ENCODE measurements around the gene RNLS. TPM values are rescaled to one million over a fixed set of nuclear protein-coding genes. Genes with fewer than 3 reads are reported as not detected.

The RNLS gene
- total RNA-seq, 1 donor from 2014 or later, result 10.2 TPM

DNA sequence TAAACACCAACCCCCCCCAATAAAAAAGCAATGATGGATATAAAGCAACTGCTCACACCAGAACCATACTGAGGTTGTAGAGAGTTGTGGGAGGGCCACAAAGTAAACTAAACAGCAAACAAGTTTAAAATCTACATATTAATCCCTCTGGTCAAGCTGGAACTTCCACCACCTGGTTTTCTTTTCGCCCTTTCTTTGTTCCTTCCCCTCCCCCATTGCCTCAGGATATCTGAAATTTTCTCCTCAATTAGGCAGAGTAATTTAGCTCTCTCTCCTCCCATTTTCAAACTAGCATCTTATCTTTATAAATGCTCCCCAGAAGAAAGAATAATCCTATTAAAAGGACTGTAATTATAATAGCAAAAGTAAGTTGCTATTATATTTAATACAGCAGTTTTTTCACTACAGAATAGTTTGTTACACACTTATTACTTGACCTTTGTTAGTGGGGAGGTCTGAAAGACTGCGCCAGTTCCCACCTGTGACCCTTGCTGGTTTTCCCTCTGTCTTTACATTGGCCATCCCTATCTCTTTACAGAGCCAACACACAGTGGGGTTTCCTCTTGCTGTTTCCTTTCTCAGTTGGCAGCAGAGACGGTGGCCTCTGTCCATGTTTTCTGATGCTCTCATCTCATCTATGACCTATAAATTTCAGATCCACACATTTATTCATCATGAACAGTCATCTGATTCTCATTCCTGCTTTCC lies 235.4 kb downstream of the RNLS start:
- DNase-seq (ENCODE audit: low spot score), result no peak

DNA sequence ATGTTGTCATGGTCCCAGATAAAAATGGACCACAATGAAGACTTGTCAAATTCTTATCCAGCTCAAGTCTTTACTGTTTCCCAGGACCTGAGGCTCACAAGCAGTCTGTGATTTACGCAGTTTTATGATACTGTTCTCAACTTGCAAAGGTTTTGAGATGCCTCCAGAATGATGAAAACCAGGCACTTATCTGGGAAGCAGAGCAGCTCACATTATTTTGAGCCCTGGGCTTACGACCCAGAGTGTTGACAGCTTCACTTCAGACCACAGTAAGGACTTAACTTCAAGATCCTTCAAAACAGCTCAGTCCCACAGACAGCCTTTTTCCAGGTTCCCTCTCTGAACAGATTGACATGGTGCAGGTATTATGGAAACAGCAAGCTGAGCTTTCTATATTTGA lies 236.1 kb downstream of the RNLS start:
- DNase-seq (ENCODE audit: low spot score), result no peak

DNA sequence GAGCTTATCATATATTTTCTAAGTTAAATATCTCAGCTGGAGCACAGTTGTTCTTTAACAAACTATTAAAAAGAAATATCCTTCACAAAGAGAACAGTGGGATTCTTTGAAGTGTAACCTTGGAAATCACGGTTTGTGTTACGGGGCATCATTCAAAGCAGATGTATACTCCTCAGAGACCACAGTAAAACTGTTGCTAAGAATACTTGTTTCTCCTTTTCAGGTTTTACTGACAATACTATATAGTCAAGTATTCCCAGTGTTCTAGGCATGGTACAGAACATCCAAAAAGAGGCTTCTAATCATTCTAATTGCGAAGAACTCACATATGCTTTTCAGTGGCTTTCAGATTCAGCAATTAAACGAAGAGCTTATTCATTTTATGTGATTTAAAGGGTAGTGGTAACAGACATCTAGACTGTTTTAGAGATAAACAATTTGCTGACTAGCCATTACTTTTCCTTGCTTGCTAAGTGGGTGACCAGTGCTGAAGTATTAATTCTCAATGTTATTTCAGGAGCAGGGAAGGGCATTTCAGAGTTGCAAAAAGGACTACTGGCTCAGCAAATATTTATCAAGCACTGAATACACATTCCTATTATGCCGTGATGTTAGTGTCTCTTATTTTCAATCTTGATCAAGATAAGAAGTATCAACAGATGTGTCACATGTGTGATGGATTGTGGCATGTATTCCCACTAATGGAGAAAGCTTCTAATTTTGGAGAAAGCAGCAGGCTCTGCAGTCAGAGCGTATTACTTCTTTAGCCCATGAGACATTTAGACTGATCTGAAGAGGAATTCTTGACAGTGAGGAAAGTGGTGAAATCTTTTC lies 236.8 kb downstream of the RNLS start:
- DNase-seq (ENCODE audit: low spot score), result no peak

DNA sequence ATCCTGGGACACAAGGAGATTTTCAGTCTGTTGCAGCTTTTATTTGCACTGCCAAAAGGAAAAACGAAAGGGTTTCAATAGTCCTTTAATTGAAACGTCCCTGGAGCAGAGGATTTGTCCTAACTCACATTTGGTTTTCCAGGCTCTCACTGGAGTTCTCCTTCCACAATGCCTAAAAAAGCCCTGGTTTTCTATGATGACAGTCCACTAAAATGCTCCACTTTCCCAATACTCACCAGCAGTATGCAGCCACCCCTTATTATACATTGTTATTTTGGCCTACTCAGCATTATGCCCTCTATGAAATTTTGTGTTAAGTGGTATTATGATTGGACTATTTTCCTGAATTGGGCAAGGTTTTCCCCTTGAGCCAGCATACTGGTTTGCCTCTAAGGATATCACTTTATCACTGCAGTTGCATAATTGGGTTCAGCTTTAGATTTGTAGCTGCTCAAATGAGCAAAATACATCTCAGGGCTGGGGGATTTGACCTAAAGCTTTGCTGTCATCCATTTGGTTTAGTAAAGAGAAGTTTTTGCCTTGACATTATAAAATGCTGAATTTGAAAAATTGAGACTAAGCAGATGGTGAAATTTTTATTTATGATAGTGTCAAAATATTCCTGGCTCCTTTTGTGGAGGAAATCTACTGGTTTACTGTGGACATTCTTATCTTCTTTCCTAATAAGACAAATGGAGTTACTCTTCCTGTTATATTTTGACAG lies 239.2 kb downstream of the RNLS start:
- no peak for DNase-seq (ENCODE audit: low spot score)

DNA sequence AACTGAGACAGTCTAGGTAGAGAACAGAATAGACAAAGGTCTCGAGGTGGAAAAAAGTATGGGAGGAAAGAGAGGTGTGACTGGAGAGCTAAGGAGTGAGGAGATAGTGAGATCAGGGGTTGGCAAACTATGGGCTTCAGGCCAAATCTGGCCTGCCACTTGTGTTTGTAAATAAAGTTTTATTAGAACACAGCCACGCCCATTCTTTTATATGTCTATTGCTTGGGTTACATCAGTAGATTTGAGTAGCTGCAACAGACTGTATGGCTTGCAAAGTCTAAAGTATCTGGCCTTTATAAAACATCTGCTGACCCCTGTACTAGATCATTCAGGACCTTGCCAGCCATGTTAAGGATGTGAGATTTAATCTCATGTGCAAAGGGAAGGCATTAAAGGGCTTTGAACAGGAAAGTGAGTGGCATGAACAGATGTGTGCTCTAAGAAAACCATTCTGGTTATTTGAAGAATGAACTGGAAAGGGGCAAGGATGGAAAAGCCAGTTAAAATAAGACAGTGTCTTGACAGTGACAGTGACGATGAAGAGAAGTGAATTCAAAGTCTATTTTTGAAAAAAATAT lies 240.3 kb downstream of the RNLS start:
- DNase-seq (ENCODE audit: low spot score), result no peak

DNA sequence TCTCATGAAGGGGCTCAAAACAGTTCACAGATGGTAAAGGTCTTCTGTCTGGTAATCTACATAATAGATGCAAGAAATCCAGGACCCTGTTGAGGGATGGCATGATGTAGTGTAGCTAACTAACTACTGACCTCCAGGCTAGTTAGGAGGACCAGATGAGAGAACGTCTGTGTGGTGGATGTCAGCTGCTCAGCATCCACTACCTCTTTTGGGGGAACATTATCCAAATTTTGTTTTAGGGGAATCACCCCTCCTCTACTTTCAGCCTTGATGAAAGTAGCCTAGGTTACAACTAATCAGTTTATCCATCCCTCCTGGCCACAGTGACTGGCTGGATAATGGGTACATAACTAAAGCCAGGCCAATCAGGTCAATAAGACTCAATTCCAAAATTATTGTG lies 246.0 kb downstream of the RNLS start:
- DNase-seq (ENCODE audit: low spot score), result no peak

DNA sequence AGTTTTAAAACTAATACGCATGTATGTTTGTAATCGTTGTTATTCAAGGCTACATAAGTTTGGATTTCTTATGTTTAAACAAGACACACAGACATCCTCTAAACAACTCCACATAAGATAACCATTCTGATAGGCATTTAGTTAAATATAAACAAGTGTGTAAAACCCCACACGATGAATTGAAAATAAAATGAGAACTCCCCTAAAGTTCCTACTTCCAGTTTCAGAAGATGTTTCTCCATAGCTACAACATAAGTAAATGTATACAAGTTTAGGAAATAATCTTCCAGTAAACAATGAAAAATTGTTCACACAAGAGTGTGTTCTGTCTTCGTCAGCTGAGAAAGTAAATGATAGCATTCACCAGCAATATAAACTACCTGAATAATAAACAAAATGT lies 246.8 kb downstream of the RNLS start:
- DNase-seq (ENCODE audit: low spot score), result no peak

DNA sequence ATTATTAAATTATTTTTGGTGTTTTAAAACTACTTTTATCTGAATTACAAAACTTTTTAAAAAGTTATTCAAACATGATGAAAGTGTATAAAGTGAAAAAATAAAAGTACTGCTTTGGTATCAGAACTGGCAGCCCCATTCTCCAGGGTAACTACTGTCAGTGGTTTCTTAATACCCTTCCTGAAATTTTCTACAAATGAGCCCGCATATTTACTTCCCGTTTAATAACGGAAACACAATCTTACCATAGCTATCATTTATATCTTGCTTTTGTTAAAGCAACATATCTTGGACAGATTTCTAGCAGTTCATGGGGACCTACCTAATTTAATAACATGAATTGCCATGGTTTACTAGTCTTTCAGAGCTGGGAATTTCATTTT lies 249.9 kb downstream of the RNLS start:
- no peak for DNase-seq (ENCODE audit: low spot score)

DNA sequence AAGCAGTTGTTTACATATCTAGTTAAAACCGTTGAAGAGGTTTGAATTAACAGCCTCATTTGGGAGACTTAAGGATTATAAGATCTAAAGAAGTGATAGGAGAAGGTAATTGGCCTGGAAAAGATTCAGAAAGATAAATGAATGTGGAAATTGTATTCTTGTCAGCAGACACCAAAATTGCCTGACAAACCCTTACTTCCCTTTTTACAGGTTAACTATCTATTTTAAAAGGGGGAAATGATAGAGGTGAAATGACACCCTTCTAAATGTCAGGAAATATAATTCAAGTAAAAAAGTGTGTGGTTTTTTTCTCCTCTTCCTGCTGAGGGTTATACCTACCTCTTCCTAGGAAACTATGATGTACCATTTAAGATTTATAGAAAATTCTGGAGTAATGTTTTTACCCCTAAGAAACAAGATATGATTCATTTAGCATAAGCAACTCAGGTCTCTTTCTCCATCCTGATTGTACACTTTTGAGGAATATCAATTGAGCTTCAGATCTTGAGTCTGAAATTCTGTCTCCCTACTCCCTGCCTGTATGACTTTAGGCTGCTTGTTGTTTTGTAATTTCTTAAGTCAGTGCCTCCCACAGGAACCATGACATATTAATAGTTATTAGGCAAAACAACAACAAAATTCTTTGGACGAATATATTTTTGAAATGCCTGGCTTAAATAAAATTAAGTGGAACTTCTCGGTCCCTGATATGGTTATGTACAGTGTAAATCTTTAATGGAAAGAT lies 250.4 kb downstream of the RNLS start:
- no peak for DNase-seq (ENCODE audit: low spot score)

DNA sequence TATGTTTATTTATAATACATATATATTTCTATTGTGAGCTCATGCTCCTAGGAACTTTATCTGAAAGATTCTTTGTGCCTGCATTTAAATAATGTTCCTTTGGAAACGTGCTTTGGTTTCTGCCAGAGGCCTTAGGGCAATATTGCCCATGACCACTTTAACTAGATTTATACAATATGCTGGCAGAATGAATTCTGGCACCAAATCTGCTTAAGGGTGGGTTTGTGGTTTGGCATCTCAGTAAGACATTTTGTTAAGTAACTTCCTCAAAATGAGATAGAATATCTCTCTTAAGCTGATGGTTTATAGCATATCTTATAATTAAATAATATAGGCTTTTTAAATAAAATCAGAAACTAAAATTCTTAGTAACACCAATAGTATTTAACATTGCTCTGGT lies 252.9 kb downstream of the RNLS start:
- DNase-seq (ENCODE audit: low spot score), result no peak

DNA sequence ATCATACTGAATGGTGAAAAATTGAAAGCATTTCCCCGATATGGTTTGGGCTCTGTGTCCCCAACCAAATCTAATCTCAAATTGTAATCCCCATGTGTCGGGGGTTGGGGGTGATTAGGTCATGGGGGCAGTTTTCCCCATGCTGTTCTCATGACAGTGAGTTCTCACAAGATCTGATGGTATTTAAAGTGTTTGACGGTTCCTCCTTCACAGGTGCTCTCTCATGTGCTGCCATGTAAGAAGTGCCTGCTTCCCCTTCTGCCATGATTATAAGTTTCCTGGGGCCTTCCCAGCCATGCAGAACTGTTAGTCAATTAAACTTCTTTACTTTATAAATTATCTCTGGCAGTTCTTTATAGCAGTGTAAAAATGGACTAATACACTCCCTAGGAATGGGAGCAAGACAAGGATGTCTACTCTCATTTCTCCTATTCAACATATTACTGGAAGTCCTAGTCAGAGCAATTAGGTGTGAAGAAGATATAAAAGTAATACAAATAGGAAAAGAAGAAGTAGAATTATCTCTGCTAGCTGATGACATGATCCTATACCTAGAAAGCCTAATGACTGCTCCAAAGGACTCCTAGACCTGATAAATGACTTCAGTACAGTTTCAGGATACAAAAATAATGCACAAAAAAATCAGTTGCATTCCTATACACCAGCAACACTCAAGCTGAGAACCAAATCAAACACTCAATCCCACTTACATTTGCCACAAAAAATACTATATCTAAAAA lies 260.6 kb downstream of the RNLS start:
- DNase-seq (ENCODE audit: low spot score), result no peak

DNA sequence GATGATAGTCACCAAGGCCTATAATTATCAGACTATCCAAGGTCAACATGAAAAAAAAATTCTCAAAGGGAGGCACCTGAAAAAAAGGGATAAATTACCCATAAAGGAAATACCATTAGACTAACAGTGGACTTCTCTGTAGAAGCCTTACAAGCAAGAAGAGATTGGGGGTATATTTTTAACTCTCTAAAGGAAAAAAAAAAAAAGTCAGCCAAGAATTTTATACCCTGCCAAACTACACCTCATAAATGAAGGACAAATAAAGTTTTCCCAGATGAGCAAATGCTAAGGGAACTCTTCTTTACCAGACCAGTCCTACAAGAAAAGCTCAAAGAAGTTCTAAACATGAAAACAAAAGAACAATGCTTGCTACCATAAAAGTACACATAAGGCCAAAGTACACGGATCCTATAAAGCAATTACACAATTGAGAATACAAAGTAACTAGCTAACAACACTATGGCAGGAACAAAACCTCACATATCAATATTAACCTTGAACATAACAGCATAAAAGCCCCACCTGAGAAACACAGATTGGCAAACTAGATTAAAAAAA lies 263.1 kb downstream of the RNLS start:
- no peak for DNase-seq (ENCODE audit: low spot score)

DNA sequence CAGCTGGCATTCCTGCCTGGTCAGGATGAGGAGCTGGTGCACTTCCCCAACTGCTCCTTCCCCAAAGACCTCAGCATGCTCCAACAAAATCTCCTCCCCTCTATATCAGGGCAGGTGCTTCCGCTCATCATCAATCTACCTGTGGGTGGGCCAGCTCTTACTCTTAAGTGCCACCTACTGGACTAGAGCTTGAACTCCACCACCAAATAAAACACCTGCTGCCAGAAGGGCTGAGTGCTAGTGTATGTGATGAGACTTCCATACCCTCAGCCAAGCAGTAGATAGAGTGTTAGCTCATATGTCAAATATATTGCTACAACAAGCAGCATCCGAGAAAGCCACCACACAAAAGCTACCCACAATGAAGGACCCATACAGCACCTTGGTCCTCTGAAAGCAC lies 264.3 kb downstream of the RNLS start:
- DNase-seq (ENCODE audit: low spot score), result no peak

DNA sequence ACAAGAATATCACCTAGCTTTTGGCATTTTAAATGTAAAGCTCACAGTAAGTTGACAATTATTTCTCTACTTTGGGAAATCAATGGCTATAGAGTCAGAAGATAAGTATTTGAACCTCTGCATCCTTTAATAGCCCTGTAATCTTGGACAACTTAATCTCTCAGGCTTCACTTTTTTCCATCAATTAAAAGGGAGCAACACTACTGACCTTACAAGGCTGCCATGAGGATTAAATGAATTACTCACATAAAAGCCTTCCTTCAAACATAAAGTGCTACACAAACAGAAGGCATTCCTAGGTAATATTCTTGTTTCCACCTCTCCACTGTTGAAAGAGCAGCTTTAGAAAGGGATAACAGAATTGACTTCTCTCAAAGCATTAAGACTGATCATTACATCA lies 266.0 kb downstream of the RNLS start:
- DNase-seq (ENCODE audit: low spot score), result no peak

DNA sequence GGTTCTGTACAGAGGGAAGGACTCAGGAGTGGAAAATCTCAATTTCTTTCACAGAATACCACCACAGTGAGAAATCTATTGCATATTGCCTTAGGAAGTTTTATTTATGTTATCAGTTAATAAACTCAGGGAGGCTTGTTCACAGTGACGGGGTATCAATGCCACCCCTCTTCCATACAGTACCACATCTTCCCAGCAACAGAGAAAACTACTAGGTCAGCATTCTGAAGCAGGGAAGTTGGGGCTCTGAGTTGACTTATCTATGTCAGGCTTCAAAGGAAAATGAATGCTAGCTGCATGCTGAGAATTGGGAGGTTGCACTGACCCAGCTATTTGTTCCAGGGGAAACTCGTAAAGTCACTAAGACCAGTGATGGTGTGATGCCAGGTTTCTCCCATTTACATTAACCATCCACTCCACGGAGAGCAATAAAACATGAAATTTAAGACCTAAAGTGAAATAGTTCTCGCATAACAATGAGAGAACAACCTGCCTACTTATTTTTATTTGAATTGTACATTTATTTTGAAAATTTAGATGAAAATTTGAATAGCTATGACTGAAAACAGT lies 266.7 kb downstream of the RNLS start:
- no peak for DNase-seq (ENCODE audit: low spot score)

DNA sequence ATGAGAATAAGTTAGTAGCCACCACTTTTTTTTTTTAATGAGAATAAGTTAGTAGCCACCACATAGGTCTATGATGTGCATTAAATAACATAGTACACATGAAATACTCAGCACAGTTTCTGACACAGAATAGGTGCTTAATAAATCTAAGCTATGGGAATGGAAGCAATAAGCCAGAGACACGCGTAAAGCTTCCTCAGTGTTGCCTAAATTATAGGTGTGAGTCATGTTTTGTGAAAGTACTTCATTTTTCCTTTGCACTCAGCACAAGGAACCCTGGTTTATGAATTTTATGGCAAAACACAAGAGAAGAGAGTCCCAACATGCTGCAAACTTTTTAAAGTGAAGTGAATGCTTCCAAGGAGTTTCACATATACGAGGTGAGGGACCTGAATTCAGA lies 267.4 kb downstream of the RNLS start:
- DNase-seq (ENCODE audit: low spot score), result no peak

DNA sequence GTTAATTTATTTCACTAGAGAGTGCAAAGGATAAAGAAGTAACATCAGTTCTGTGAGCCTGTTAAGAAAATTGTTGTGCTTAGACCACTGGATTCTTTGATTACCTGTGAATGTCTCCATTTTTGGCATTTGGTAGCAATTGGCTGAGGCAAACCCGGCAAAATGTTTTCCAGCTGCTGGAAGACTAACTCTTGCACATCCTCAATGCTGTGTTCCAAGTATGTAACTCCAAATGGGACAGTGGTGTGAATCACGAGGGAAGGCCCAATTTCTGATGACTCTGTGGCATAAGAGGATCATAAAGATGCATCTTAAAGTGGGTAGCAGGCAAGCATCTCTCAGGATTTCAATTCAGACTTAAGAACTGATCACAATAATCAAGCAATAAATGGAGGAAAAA lies 268.8 kb downstream of the RNLS start:
- no peak for DNase-seq (ENCODE audit: low spot score)

DNA sequence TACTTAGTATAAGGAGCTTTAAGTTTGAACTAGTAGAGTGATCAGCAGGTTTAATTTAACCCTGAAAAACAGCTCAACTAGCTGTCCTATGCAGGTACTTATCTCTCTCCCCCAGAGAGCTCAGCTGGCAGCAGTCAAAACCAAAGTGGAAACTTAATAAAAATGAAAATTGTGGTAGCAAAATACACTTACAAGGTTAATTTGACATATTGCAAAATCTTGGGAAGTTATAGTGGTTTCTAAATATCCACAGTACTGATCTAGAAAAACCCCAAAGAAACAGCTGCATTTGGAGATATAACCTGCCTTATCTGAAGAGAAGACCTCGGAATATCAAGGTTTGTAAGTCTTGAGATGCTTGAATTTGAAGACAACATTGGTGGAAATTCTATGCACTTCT lies 269.2 kb downstream of the RNLS start:
- DNase-seq (ENCODE audit: low spot score), result no peak

DNA sequence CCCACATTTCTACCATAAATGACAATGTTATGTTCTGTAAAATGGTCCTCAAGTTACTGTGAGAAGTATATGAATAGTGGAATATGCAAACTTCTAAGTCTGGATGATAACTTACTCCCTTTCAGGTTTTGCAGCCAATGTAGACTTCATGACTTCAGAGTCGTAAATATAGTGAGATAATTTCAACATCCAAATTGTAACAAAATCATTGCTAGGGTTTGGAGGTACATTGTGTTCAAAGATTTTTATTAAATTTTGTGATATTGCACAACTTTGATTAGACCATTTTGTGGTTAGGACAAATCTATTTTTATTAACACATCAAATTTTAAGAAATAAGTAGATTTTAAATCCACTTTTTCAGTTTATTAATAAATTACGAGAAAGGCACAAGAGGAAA lies 270.3 kb downstream of the RNLS start:
- no peak for DNase-seq (ENCODE audit: low spot score)

DNA sequence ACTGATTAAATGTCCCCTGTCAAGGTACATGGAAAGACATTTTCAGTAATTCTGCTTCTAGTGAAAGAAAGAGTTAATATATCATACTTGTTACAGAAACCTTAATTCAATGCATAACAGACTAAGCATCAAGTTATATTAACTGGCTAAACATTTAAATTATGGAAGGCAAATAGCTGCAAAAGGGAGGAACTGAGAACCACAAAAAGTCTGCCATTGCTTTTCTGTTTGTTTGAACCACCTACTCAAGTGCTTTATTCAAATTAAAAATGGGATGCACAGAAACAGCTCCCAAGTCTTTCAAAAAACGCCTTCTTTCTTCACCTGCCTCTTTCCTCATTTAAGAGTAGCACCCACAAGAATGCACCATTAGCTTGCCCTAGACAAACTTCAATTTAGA lies 271.9 kb downstream of the RNLS start:
- no peak for DNase-seq (ENCODE audit: low spot score)

Measured in mesenteric fat pad (tissue), 1 donor.